A673 (cell line): ENCODE data around the gene SYNE2. TPM values are rescaled to one million over a fixed set of nuclear protein-coding genes. Genes with fewer than 3 reads are reported as not detected.
"Not testable (repeated sequence)": the region's sequence is repeated elsewhere in the genome, so short reads cannot be mapped to it uniquely, and the experiment has no call there.

ENCODE experiments used
- BruUV-seq: library from RNA; stranded (reverse); fragments of 400-500 nt; replicated peaks from 2 replicates; lab custom pipeline; 2021; lab: Mats Ljungman, UMichigan
- CTCF ChIA-PET: fragments of 300-600 bp; sonication (Branson Sonifier 250); formaldehyde crosslinking; loops from one replicate; lab custom pipeline; 2022; ENCODE audit warnings: antibody characterized with exemption; lab: Charles Lee
- POLR2A ChIA-PET: fragments of 300-600 bp; sonication (Branson Sonifier 250); formaldehyde crosslinking; loops from one replicate; lab custom pipeline; 2022; ENCODE audit warnings: antibody characterized with exemption; ENCODE audit not compliant: low non-redundant PET; lab: Charles Lee
- DNase-seq: peaks from one replicate; pipeline ENCODE4 v3.0.0-alpha.2; 2015; ENCODE audit warnings: low spot score
- H3K27ac ChIP-seq: fragments of 200-600 bp; sonication (generic); 2 replicates; pipeline ENCODE4 v1.5.1; 2016; ENCODE audit warnings: mixed run types, low read depth, mild to moderate bottlenecking, mixed read lengths, antibody characterized with exemption, low read length; ENCODE audit not compliant: poor library complexity, severe bottlenecking
- H3K27me3 ChIP-seq: fragments of 200-600 bp; sonication (generic); replicated peaks from 2 replicates; pipeline ENCODE4 v1.6.1; 2017; ENCODE audit warnings: mixed run types, low read depth, mild to moderate bottlenecking, mixed read lengths, antibody characterized with exemption, low read length; ENCODE audit not compliant: insufficient read depth, poor library complexity
- H3K36me3 ChIP-seq: fragments of 200-600 bp; sonication (generic); 2 replicates; pipeline ENCODE4 v1.6.1; 2016; ENCODE audit warnings: mixed run types, mild to moderate bottlenecking, mixed read lengths, antibody characterized with exemption, low read length; ENCODE audit not compliant: insufficient read depth, poor library complexity, severe bottlenecking
- H3K4me1 ChIP-seq: fragments of 200-600 bp; sonication (generic); 2 replicates; pipeline ENCODE4 v1.6.1; 2017; ENCODE audit warnings: mixed run types, mild to moderate bottlenecking, mixed read lengths, antibody characterized with exemption, low read length; ENCODE audit not compliant: insufficient read depth, poor library complexity, severe bottlenecking
- H3K4me3 ChIP-seq: fragments of 200-600 bp; sonication (generic); 2 replicates; pipeline ENCODE4 v1.5.1; 2016; ENCODE audit warnings: low read depth, mixed run types, mild to moderate bottlenecking, mixed read lengths, low read length; ENCODE audit not compliant: poor library complexity, severe bottlenecking
- H3K9me3 ChIP-seq: fragments of 200-600 bp; sonication (generic); 2 replicates; pipeline ENCODE4 v1.6.1; 2016; ENCODE audit warnings: mixed run types, low read depth, mild to moderate bottlenecking, mixed read lengths, antibody characterized with exemption, low read length; ENCODE audit not compliant: poor library complexity, severe bottlenecking
- EZH2 ChIP-seq: fragments of 200-600 bp; sonication (generic); IDR thresholded peaks from 2 replicates; pipeline ENCODE4 v1.6.1; 2017; ENCODE audit warnings: borderline replicate concordance, low read depth, mild to moderate bottlenecking, mixed read lengths, antibody characterized with exemption, low read length; ENCODE audit not compliant: poor library complexity, severe bottlenecking
- intact Hi-C: fragments of 100-400 bp; cut with micrococcal nuclease; formaldehyde crosslinking; loops from one replicate; pipeline ENCODE4 v1.10.0; 2022; ENCODE audit not compliant: unreplicated experiment
- total RNA-seq: library from RNA; stranded (reverse); gene quantifications from 2 replicates; pipeline ENCODE4 v1.2.3, GENCODE V29; 2021
- TF ChIP-seq, protein P1 (sequence below): fragments of 300-800, 200-600 bp; sonication (generic); conservative IDR thresholded peaks from 2 replicates; pipeline ENCODE4 v1.5.1; 2017; ENCODE audit warnings: low read depth, mild to moderate bottlenecking, antibody characterized with exemption, low read length, moderate library complexity, mixed read lengths

Gene SYNE2
- total RNA-seq, 1 experiment from 2014 or later: 68.2 TPM

DNA sequence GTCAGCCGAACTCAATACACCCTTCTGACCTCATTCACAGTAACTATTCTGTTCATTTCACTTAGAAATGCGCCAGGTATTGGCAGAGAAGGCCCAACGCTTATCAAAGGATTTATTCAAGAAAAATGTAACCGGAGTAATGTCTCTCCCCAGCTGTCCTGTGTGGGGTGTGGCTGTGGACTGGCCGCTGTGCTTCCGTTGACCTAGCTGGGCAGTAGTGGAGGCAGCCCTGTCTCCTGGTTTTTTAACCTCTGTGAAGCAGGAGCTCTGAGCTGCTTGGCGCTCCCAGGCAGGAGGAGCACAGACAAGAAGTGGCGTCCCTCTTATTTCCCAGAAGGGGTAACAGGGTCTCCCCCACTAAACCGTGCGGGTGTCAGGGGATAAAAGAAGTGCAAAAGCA lies 356.2 kb downstream of the SYNE2 start:
- POLR2A ChIA-PET: no interaction called here
- no peak overlapping the region for H3K27ac ChIP-seq
- BruUV-seq: no TSS peak
- intact Hi-C loops: no loop called here
- no peak overlapping the region for H3K4me3 ChIP-seq
- H3K27me3 ChIP-seq: no peaks in the 10 kb centered on the region
- H3K36me3 ChIP-seq: peaks cover 13% of the 10 kb centered on the region
- no peaks in the 10 kb centered on the region for H3K9me3 ChIP-seq
- CTCF ChIA-PET: no interaction called here
- TF ChIP-seq, protein P1, sequence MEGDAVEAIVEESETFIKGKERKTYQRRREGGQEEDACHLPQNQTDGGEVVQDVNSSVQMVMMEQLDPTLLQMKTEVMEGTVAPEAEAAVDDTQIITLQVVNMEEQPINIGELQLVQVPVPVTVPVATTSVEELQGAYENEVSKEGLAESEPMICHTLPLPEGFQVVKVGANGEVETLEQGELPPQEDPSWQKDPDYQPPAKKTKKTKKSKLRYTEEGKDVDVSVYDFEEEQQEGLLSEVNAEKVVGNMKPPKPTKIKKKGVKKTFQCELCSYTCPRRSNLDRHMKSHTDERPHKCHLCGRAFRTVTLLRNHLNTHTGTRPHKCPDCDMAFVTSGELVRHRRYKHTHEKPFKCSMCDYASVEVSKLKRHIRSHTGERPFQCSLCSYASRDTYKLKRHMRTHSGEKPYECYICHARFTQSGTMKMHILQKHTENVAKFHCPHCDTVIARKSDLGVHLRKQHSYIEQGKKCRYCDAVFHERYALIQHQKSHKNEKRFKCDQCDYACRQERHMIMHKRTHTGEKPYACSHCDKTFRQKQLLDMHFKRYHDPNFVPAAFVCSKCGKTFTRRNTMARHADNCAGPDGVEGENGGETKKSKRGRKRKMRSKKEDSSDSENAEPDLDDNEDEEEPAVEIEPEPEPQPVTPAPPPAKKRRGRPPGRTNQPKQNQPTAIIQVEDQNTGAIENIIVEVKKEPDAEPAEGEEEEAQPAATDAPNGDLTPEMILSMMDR: no peak
- no peak for TF ChIP-seq EZH2
- H3K4me1 ChIP-seq: no peaks in the 10 kb centered on the region
- no peak for DNase-seq

DNA sequence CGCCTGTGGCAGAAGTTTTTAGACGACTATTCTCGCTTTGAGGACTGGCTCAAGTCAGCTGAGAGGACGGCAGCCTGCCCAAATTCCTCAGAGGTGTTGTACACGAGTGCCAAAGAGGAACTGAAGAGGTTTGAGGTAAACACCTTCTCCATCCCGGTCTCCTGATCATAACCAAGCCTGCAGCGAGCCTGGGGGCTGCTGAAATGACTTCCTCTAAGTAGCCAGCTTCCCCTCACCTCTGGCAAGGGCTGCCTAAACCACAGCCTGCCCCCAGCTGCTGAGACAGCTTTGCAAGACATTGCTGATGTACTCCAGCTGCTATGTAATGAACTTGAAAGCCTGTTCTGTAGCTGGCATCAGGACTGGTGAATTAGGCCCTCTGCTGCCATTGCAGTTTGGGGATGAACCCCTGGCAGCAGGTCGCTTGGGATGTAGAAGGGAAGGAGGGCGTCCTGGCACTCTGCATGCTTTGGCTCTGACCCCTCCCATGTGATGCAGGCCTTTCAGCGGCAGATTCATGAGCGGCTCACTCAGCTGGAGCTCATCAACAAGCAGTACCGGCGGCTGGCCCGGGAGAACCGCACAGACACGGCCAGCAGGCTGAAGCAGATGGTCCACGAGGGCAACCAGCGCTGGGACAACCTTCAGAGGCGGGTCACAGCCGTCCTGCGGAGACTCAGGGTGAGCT lies 356.8 kb downstream of the SYNE2 start:
- ChIA-PET CTCF (no interaction called here), POLR2A (no interaction called here)
- H3K4me3 ChIP-seq: no peak overlapping the region
- no peaks in the 10 kb centered on the region for H3K4me1 ChIP-seq
- no peak for DNase-seq
- H3K36me3 ChIP-seq: peaks cover 13% of the 10 kb centered on the region
- no peak overlapping the region for H3K27ac ChIP-seq
- no TSS peak for BruUV-seq
- no peaks in the 10 kb centered on the region for H3K27me3 ChIP-seq
- intact Hi-C loops: no loop called here
- TF ChIP-seq EZH2: no peak
- TF ChIP-seq, protein P1: no peak
- H3K9me3 ChIP-seq: no peaks in the 10 kb centered on the region

DNA sequence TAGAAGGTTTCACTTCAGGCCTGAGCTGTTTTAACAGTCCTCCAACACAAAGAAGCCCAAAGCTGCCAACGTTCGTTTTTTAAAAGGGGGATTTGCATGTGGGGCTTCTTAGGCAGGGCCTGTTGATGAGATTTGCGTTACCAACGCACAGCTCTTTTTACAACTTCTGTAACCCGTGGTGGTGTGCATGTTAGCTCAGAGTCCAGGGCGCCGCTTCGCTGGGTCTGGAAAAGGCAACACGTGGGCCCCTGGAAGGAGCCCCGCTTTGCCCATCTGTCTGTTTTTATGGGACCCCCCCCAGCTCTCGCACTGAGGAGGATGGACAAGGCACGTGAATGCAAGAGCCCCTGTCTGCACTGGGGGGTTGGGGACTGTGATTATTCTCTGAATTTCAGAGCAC lies 357.4 kb downstream of the SYNE2 start:
- Histone ChIP-seq H3K27me3 (no peaks in the 10 kb centered on the region), H3K4me3 (no peak overlapping the region), H3K36me3 (peaks cover 13% of the 10 kb centered on the region), H3K27ac (no peak overlapping the region), H3K9me3 (no peaks in the 10 kb centered on the region), H3K4me1 (no peaks in the 10 kb centered on the region)
- TF ChIP-seq EZH2: no peak
- TF ChIP-seq, protein P1: no peak
- ChIA-PET POLR2A (no interaction called here), CTCF (no interaction called here)
- intact Hi-C loops: no loop called here
- BruUV-seq: no TSS peak
- DNase-seq: no peak

DNA sequence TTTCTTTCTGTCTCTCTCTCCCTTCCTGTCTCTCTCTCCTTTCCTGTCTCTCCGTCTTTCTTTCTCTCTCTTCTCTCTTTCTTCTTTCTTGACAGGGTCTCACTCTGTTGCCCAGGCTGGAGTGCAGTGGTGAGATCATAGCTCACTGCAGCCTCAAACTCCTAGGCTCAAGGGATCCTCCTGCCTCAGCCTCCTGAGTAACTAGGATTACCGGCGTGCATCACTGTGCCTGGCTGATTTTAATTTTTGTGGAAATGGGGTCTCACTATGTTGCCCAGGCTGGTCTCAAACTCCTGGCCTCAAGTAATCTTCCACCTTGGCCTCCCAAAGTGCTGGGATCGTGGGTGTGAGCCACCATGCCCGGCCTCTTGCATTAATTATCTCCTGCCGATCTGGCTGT lies 358.1 kb downstream of the SYNE2 start:
- intact Hi-C loops, H3K4me1 ChIP-seq, CTCF ChIA-PET, BruUV-seq, H3K4me3 ChIP-seq, H3K27me3 ChIP-seq, DNase-seq, POLR2A ChIA-PET, H3K27ac ChIP-seq, H3K9me3 ChIP-seq: not testable (repeated sequence)
- peaks cover 13% of the 10 kb centered on the region for H3K36me3 ChIP-seq
